H1 (cell line): ENCODE results near the gene NFATC1. TPM values are rescaled to one million over a fixed set of nuclear protein-coding genes. Genes with fewer than 3 reads are reported as not detected.

Experiments used
- CTCF ChIA-PET: fragments of 300-600 bp; sonication (Branson Sonifier 250); formaldehyde crosslinking; loops from one replicate; lab custom pipeline; 2021; ENCODE audit not compliant: partially characterized antibody; lab: Charles Lee
- POLR2A ChIA-PET: fragments of 300-600 bp; sonication (Branson Sonifier 250); formaldehyde crosslinking; loops from one replicate; lab custom pipeline; 2021; ENCODE audit warnings: inconsistent platforms; ENCODE audit not compliant: partially characterized antibody; lab: Charles Lee
- DNase-seq, 2 experiments: peaks; one replicate each; pipeline versions ENCODE4 v3.0.0 to v3.0.0-alpha.2; 2010 to 2022; ENCODE audit warnings: low spot score in 2 of 2, low read depth in 1 of 2, mixed read lengths in 1 of 2
- FAIRE-seq: peaks from 2 replicates; lab custom pipeline; 2011; peaks lifted over from hg19 to GRCh38; lab: Jason Lieb, UNC
- H2AFZ ChIP-seq: 2 replicates; pipeline ENCODE4 v1.8.1; 2012; ENCODE audit warnings: low read length, inconsistent platforms
- H2AK5ac ChIP-seq: 2 replicates; pipeline ENCODE4 v1.6.1; 2013; ENCODE audit warnings: low read depth, low read length
- H2BK120ac ChIP-seq: replicated peaks from 2 replicates; pipeline ENCODE3; 2013; ENCODE audit warnings: low read depth, low read length, inconsistent platforms
- H2BK12ac ChIP-seq: 2 replicates; pipeline ENCODE4 v1.6.1; 2013; ENCODE audit warnings: low read depth, low read length
- H2BK15ac ChIP-seq: 2 replicates; pipeline ENCODE4 v1.6.1; 2013; ENCODE audit warnings: low read length
- H2BK20ac ChIP-seq: 2 replicates; pipeline ENCODE4 v1.6.1; 2013; ENCODE audit warnings: low read length
- H2BK5ac ChIP-seq: 2 replicates; pipeline ENCODE4 v1.6.1; 2013; ENCODE audit warnings: low read depth, low read length
- H3K14ac ChIP-seq: 2 replicates; pipeline ENCODE4 v1.6.1; 2013; ENCODE audit warnings: inconsistent platforms; ENCODE audit not compliant: insufficient read length
- H3K18ac ChIP-seq: 2 replicates; pipeline ENCODE4 v1.6.1; 2013; ENCODE audit warnings: low read length; ENCODE audit errors: extremely low read depth
- H3K23ac ChIP-seq: 2 replicates; pipeline ENCODE4 v1.6.1; 2013; ENCODE audit warnings: inconsistent platforms; ENCODE audit not compliant: insufficient read length
- H3K23me2 ChIP-seq: 2 replicates; pipeline ENCODE4 v1.6.1; 2013; ENCODE audit warnings: low read depth, low read length
- H3K27ac ChIP-seq: 2 replicates; pipeline ENCODE4 v1.6.1; 2011; ENCODE audit warnings: low read depth, low read length, inconsistent platforms
- H3K27me3 ChIP-seq, 4 experiments: replicated peaks in 1 of 4; 1 replicate in 1 of 4; 2 replicates in 3 of 4; pipeline versions ENCODE4 v1.6.1 to v1.8.1; 2011 to 2013; ENCODE audit warnings: low read length in 3 of 4, mild to moderate bottlenecking in 3 of 4, inconsistent platforms in 2 of 4, mixed read lengths in 2 of 4, moderate library complexity in 1 of 4; ENCODE audit not compliant: control insufficient read depth in 3 of 4, insufficient read depth in 3 of 4; ENCODE audit errors: extremely low read depth in 1 of 4
- H3K36me3 ChIP-seq, 4 experiments: 2 replicates each; pipeline versions ENCODE4 v1.6.1 to v1.8.1; 2011 to 2013; ENCODE audit warnings: mild to moderate bottlenecking in 4 of 4, low read length in 3 of 4, moderate library complexity in 2 of 4, control low read depth in 1 of 4, inconsistent platforms in 1 of 4; ENCODE audit not compliant: insufficient read depth in 4 of 4, control insufficient read depth in 2 of 4
- H3K4ac ChIP-seq: replicated peaks from 2 replicates; pipeline ENCODE3; 2013; ENCODE audit warnings: low read length, low read depth, mixed read lengths, inconsistent platforms; ENCODE audit not compliant: insufficient read length
- H3K4me1 ChIP-seq, 4 experiments: replicated peaks in 1 of 4; 1 replicate in 1 of 4; 2 replicates in 3 of 4; pipeline versions ENCODE4 v1.6.1 to v1.8.1; 2011 to 2013; ENCODE audit warnings: low read length in 3 of 4, inconsistent platforms in 2 of 4, mixed read lengths in 1 of 4; ENCODE audit not compliant: insufficient read depth in 4 of 4, control insufficient read depth in 3 of 4
- H3K4me2 ChIP-seq, 2 experiments: 2 replicates each; pipeline versions ENCODE4 v1.6.1 to v1.8.1; 2011 to 2013; ENCODE audit warnings: low read depth in 2 of 2, low read length in 2 of 2, control low read depth in 1 of 2, inconsistent platforms in 1 of 2, mild to moderate bottlenecking in 1 of 2; ENCODE audit not compliant: insufficient read depth in 1 of 2
- H3K4me3 ChIP-seq, 4 experiments: fragments of 200-600, 300-600 bp in 1 of 4; sonication (generic), shearing (Covaris generic), sonication (Bioruptor Twin) in 1 of 4; 2 replicates each; pipeline versions ENCODE4 v1.5.1 to v1.8.1; 2011 to 2016; ENCODE audit warnings: low read length in 4 of 4, low read depth in 3 of 4, control low read depth in 2 of 4, inconsistent platforms in 2 of 4, mild to moderate bottlenecking in 2 of 4, mixed read lengths in 1 of 4, moderate library complexity in 1 of 4; ENCODE audit not compliant: insufficient read depth in 2 of 4; ENCODE audit errors: extremely low read depth in 1 of 4
- H3K56ac ChIP-seq: replicated peaks from 2 replicates; pipeline ENCODE3; 2013; ENCODE audit warnings: low read depth, mild to moderate bottlenecking, mixed read lengths, low read length, inconsistent platforms; ENCODE audit not compliant: insufficient read length
- H3K79me1 ChIP-seq: 2 replicates; pipeline ENCODE4 v1.6.1; 2013; ENCODE audit warnings: low read depth, low read length, control low read depth
- H3K79me2 ChIP-seq, 2 experiments: 2 replicates each; pipeline versions ENCODE4 v1.6.1 to v1.8.1; 2012 to 2013; ENCODE audit warnings: low read length in 2 of 2, mild to moderate bottlenecking in 2 of 2, inconsistent platforms in 1 of 2; ENCODE audit not compliant: insufficient read depth in 2 of 2, control insufficient read depth in 1 of 2
- H3K9ac ChIP-seq, 4 experiments: replicated peaks in 1 of 4; 1 replicate in 1 of 4; 2 replicates in 3 of 4; pipeline versions ENCODE4 v1.6.1 to v1.8.1; 2011 to 2013; ENCODE audit warnings: low read depth in 3 of 4, low read length in 3 of 4, control low read depth in 2 of 4, mild to moderate bottlenecking in 2 of 4, moderate library complexity in 2 of 4, inconsistent platforms in 1 of 4; ENCODE audit errors: extremely low read depth in 1 of 4
- H3K9me3 ChIP-seq, 2 experiments: 2 replicates each; pipeline versions ENCODE4 v1.6.1 to v1.8.1; 2012 to 2013; ENCODE audit warnings: mild to moderate bottlenecking in 2 of 2, moderate library complexity in 2 of 2, control low read depth in 1 of 2, inconsistent platforms in 1 of 2, low read depth in 1 of 2, low read length in 1 of 2, mixed read lengths in 1 of 2; ENCODE audit not compliant: insufficient read depth in 2 of 2
- H4K20me1 ChIP-seq, 2 experiments: replicated peaks in 1 of 2; 2 replicates each; pipeline versions ENCODE3 to v1.8.1; 2011 to 2013; ENCODE audit warnings: inconsistent platforms in 2 of 2, low read length in 2 of 2, mild to moderate bottlenecking in 1 of 2; ENCODE audit not compliant: insufficient read depth in 2 of 2, control insufficient read depth in 1 of 2
- H4K5ac ChIP-seq: 2 replicates; pipeline ENCODE4 v1.6.1; 2013; ENCODE audit warnings: low read length, low read depth, mixed read lengths, inconsistent platforms; ENCODE audit not compliant: insufficient read length
- H4K8ac ChIP-seq: 2 replicates; pipeline ENCODE4 v1.8.0; 2013; ENCODE audit warnings: mild to moderate bottlenecking, moderate library complexity, low read length, inconsistent platforms; ENCODE audit not compliant: insufficient read depth; ENCODE audit errors: extremely low read depth
- H4K91ac ChIP-seq: replicated peaks from 2 replicates; pipeline ENCODE3; 2013; ENCODE audit warnings: low read length, mixed read lengths, inconsistent platforms; ENCODE audit not compliant: insufficient read length
- BCL11A ChIP-seq, 2 experiments: IDR thresholded peaks; one replicate each; pipeline ENCODE4 v1.6.1; 2011; ENCODE audit warnings: low read depth in 2 of 2, low read length in 2 of 2, mild to moderate bottlenecking in 2 of 2
- CBX5 ChIP-seq: fragments of 300-800, 300-1000 bp; sonication (generic); IDR thresholded peaks from 2 replicates; pipeline ENCODE4 v1.7.1; 2016; ENCODE audit warnings: antibody characterized with exemption, low read length, low read depth
- CTBP2 ChIP-seq: IDR thresholded peaks from 2 replicates; pipeline ENCODE4 v1.7.0; 2011; ENCODE audit warnings: borderline replicate concordance, mild to moderate bottlenecking, moderate library complexity, mixed read lengths, low read length; ENCODE audit not compliant: insufficient read depth, insufficient read length
- HDAC2 ChIP-seq, 2 experiments: fragments of 300-600 bp in 1 of 2; sonication (generic) in 1 of 2; IDR thresholded peaks; 2 replicates each; pipeline ENCODE4 v1.6.1; 2011 to 2012; ENCODE audit warnings: low read depth in 2 of 2, low read length in 2 of 2, mild to moderate bottlenecking in 2 of 2, moderate library complexity in 2 of 2, borderline replicate concordance in 1 of 2, inconsistent platforms in 1 of 2
- KDM4A ChIP-seq: IDR thresholded peaks from one replicate; pipeline ENCODE4 v1.7.1; 2012; ENCODE audit warnings: low read depth, mild to moderate bottlenecking, moderate library complexity, low read length, inconsistent platforms; ENCODE audit not compliant: severe bottlenecking
- MAFK ChIP-seq: IDR thresholded peaks from 2 replicates; pipeline ENCODE4 v1.6.1; 2012; ENCODE audit warnings: low read depth, mild to moderate bottlenecking, improper control_type of control experiment, low read length
- PHF8 ChIP-seq: fragments of 200-600 bp; sonication (generic); conservative IDR thresholded peaks from 2 replicates; pipeline ENCODE4 v1.7.1; 2012; ENCODE audit warnings: low read depth, mild to moderate bottlenecking, inconsistent platforms, low read length, moderate library complexity
- POLR2A ChIP-seq, 2 experiments: IDR thresholded peaks; 1 replicate in 1 of 2; 2 replicates in 1 of 2; pipeline ENCODE4 v1.6.1; 2011; ENCODE audit warnings: low read depth in 2 of 2, low read length in 2 of 2, mild to moderate bottlenecking in 2 of 2; ENCODE audit errors: control extremely low read depth in 1 of 2
- RFX5 ChIP-seq: IDR thresholded peaks from 2 replicates; pipeline ENCODE4 v1.6.1; 2011; ENCODE audit warnings: low read depth, low read length, improper control_type of control experiment, borderline replicate concordance
- RNF2 ChIP-seq: fragments of 200-900, 300-1000 bp; sonication (generic); IDR thresholded peaks from 2 replicates; pipeline ENCODE4 v1.7.1; 2016; ENCODE audit warnings: borderline replicate concordance, low read depth, mild to moderate bottlenecking, antibody characterized with exemption, low read length; ENCODE audit not compliant: poor library complexity, severe bottlenecking; ENCODE audit errors: missing control alignments
- SIX5 ChIP-seq: IDR thresholded peaks from 2 replicates; pipeline ENCODE4 v1.6.1; 2011; ENCODE audit warnings: mild to moderate bottlenecking, low read depth, low read length
- SP4 ChIP-seq: IDR thresholded peaks from 2 replicates; pipeline ENCODE4 v1.6.1; 2012; ENCODE audit warnings: low read length, inconsistent platforms
- TAF1 ChIP-seq: IDR thresholded peaks from 2 replicates; pipeline ENCODE4 v1.6.1; 2011; ENCODE audit warnings: mild to moderate bottlenecking, low read depth, low read length
- WGBS, 2 experiments: shearing (Covaris generic) in 1 of 2; methylation state at CpG; one replicate each; pipeline versions ENCODE4 v1.1.6 to v1.1.7; 2013 to 2015; ENCODE audit warnings: low lambda C conversion rate in 2 of 2, mixed read lengths in 2 of 2, inconsistent platforms in 1 of 2, low coverage in 1 of 2, missing lambda C conversion rate in 1 of 2; ENCODE audit not compliant: insufficient replicate concordance in 2 of 2, insufficient coverage in 1 of 2, insufficient read length in 1 of 2; ENCODE audit errors: extremely low coverage in 1 of 2, missing lambda C conversion rate in 1 of 2; 5-methylcytosine and 5-hydroxymethylcytosine counted together
- polyA plus RNA-seq, 7 experiments: library from polyadenylated mRNA; depleted of rRNA in 3 of 7; stranded (reverse) in 5 of 7; unstranded in 2 of 7; fragments of >200 nt in 5 of 7; fragments of 200-250 nt in 2 of 7; gene quantifications; 1 replicate in 5 of 7; 2 replicates in 1 of 7; 4 replicates in 1 of 7; pipeline versions ENCODE4 v1.2.1 to v1.2.3, GENCODE V29; 2011 to 2013; ENCODE audit warnings: missing spikeins in 2 of 7, mixed read lengths in 2 of 7
- total RNA-seq: library from RNA; stranded (reverse); fragmentation: NEBNext Ultra II Directional; extraction: Animal tissue kit (Norgen Biotek cat#: 25700); gene quantifications from 2 replicates; pipeline ENCODE4 v1.2.1, GENCODE V29; 2021
- TF ChIP-seq, protein P1 (sequence below): IDR thresholded peaks from 2 replicates; pipeline ENCODE4 v1.6.1; 2012; ENCODE audit warnings: inconsistent platforms

NFATC1 gene
- total and polyA plus RNA-seq, 2 of the 8 experiments (the other 6 are each of a cell fraction or from before 2014, with no cell fraction given), result 2.0 to 6.6 TPM

DNA sequence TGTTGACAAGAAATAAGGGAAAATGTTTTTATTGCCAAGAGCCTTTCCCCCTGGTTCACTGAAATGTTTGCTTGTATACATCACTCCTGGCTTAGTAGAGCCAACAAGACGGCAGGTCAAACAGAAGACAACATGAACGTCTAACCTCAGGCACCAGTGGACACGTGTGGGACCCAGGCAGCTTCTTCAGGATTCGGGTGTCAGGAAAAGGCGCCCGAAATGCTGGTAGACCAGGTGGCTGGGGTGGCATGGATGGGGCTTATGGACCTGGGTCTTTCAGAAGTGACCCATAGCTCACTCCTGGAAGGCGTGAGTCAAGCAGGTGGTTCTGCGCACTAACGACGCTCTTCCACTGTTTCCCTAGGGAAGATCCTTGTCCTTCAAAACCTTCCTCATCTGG, 23.3 kb upstream of the NFATC1 start:
- H2AK5ac ChIP-seq, result no peak overlapping the region
- 94% methylated on average over 10 of the region's 10 CpGs; no CpG with 5 or more reads in 1 of the 2 experiments for WGBS, 2 experiments
- FAIRE-seq (no peak), DNase-seq (no peak)
- no peak overlapping the region for H2BK5ac ChIP-seq
- H4K8ac ChIP-seq, result no peak overlapping the region
- ChIA-PET POLR2A (interaction anchor here (0.6 kb wide), 1 partner anchor 244 kb away, joined by 3 read pairs; no protein-coding TSS in a partner anchor), CTCF (interaction anchor here (1.8 kb wide), 1 partner anchor 8 kb away, joined by 5 read pairs; no protein-coding TSS in a partner anchor)
- H3K27me3 ChIP-seq, result no peaks in the 10 kb centered on the region
- H3K9ac ChIP-seq, result no peak overlapping the region
- no peak overlapping the region for H2BK20ac ChIP-seq
- no peaks in the 10 kb centered on the region for H3K4me1 ChIP-seq
- H3K23me2 ChIP-seq, result no peaks in the 10 kb centered on the region
- H2AFZ ChIP-seq, result no peak overlapping the region
- no peak overlapping the region for H3K18ac ChIP-seq
- H2BK120ac ChIP-seq, result no peak overlapping the region
- no peaks in the 10 kb centered on the region for H3K79me2 ChIP-seq
- H3K36me3 ChIP-seq, result no peaks in the 10 kb centered on the region; a peak in 1 of 8 replicates
- H3K27ac ChIP-seq, result no peak overlapping the region
- no peak overlapping the region for H3K4ac ChIP-seq
- no peak overlapping the region for H4K91ac ChIP-seq
- H3K14ac ChIP-seq, result no peak overlapping the region
- no peak overlapping the region for H3K4me2 ChIP-seq
- H2BK12ac ChIP-seq, result no peak overlapping the region
- H2BK15ac ChIP-seq, result no peak overlapping the region
- H3K4me3 ChIP-seq, result no peak overlapping the region
- no peak overlapping the region for H3K23ac ChIP-seq
- no peak overlapping the region for H4K5ac ChIP-seq
- no peaks in the 10 kb centered on the region for H3K79me1 ChIP-seq
- peaks cover 0 to 1% of the 10 kb centered on the region in 2 experiments for H4K20me1 ChIP-seq
- no peak overlapping the region for H3K56ac ChIP-seq
- H3K9me3 ChIP-seq, result no peaks in the 10 kb centered on the region; a peak in 1 of 4 replicates
- TF ChIP-seq CTBP2 (no peak), RNF2 (no peak), RFX5 (no peak), BCL11A (IDR thresholded peaks at IDR 0.05; ENCODE audit: low read depth in 2 of 2, low read length in 2 of 2) (no peak), CBX5 (no peak), TAF1 (no peak), POLR2A (IDR thresholded peaks at IDR 0.05; ENCODE audit: control extremely low read depth in 1 of 2, low read depth in 2 of 2, low read length in 2 of 2) (no peak), SIX5 (no peak), KDM4A (no peak), SP4 (no peak), HDAC2 (IDR thresholded peaks at IDR 0.05; ENCODE audit: borderline replicate concordance in 1 of 2, low read depth in 2 of 2, low read length in 2 of 2) (no peak), MAFK (no peak), PHF8 (no peak)
- TF ChIP-seq, protein P1, sequence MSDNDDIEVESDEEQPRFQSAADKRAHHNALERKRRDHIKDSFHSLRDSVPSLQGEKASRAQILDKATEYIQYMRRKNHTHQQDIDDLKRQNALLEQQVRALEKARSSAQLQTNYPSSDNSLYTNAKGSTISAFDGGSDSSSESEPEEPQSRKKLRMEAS, result no peak
